Measurements from ENCODE around the gene PRRC2B. TPM values are rescaled to one million over a fixed set of nuclear protein-coding genes. Genes with fewer than 3 reads are reported as not detected.
"Not testable (repeated sequence)": the region's sequence is repeated elsewhere in the genome, so short reads cannot be mapped to it uniquely, and the experiment has no call there.

PRRC2B gene
- total and polyA plus RNA-seq, 10 donors: 23.3 to 235 (median 180) TPM

GRCh38 chr9:131395157-131396098 is 1.5 kb downstream of the PRRC2B start:
- H3K9me3 ChIP-seq: no peaks in the 10 kb centered on the region
- no peaks in the 10 kb centered on the region for H3K27me3 ChIP-seq (replicated peaks in 1 of 7)
- peak in 1 of 11 experiments; percentile 28 for TF ChIP-seq CTCF (IDR thresholded peaks at IDR 0.05 in 8 of 11, conservative IDR thresholded peaks at IDR 0.05 in 3 of 11)
- peak in 1 of 3 donors; percentile 49 for TF ChIP-seq POLR2A (IDR thresholded peaks at IDR 0.05)
- peak in 2 of 3 donors; percentile 75 to 77 for TF ChIP-seq POLR2AphosphoS5 (IDR thresholded peaks at IDR 0.05)
- H3K4me3 ChIP-seq: peak overlapping the region; percentile 42 to 94 (median 70)
- peak; percentile 93 for DNase-seq
- no peaks in the 10 kb centered on the region for H3K36me3 ChIP-seq
- H3K4me1 ChIP-seq: peaks cover 51 to 70% (median 64%) of the 10 kb centered on the region in 6 donors
- peak overlapping the region; percentile 89 to 99 (median 97) for H3K27ac ChIP-seq
- 22 to 27% (median 24%) methylated on average over 16 to 17 of the region's 17 CpGs for WGBS, 5 donors
- intact Hi-C loops (cut with DNase I; ENCODE audit: low total_unique reads): no loop called here

- DNase-seq; intact Hi-C loops (cut with DNase I; ENCODE audit: low total_unique reads); H3K36me3 ChIP-seq; H3K9me3 ChIP-seq; H3K27me3 ChIP-seq (replicated peaks in 1 of 7): not testable (repeated sequence)
- Histone ChIP-seq H3K27ac (peak overlapping the region; percentile 1 to 99 (median 97)), H3K4me3 (peak overlapping the region in 7 of 8 donors; percentile 64 to 94 (median 74)), H3K4me1 (peaks cover 57 to 77% (median 70%) of the 10 kb centered on the region in 6 donors)
- 69 to 84% (median 73%) methylated on average over 4 of the region's 4 CpGs for WGBS, 5 donors
Measured at GRCh38 chr9:131396099-131396479, 2.2 kb downstream of the PRRC2B start.

GRCh38 chr9:131396626-131397025 is 2.7 kb downstream of the PRRC2B start:
- H3K36me3 ChIP-seq: peaks cover 0 to under 1% (median 0%) of the 10 kb centered on the region in 6 donors
- intact Hi-C loops (cut with DNase I; ENCODE audit: low total_unique reads): no loop called here
- H3K4me3 ChIP-seq: peak overlapping the region in 5 of 8 donors; percentile 11 to 94 (median 74)
- H3K27ac ChIP-seq: peak overlapping the region; percentile 41 to 99 (median 97)
- no peaks in the 10 kb centered on the region for H3K9me3 ChIP-seq
- no peak for TF ChIP-seq POLR2AphosphoS5 (IDR thresholded peaks at IDR 0.05)
- no peak for TF ChIP-seq CTCF (IDR thresholded peaks at IDR 0.05 in 8 of 11, conservative IDR thresholded peaks at IDR 0.05 in 3 of 11)
- no peak for TF ChIP-seq POLR2A (IDR thresholded peaks at IDR 0.05)
- no peak for DNase-seq
- 55 to 72% (median 61%) methylated on average over 3 of the region's 3 CpGs for WGBS, 5 donors
- H3K27me3 ChIP-seq (replicated peaks in 1 of 7): no peaks in the 10 kb centered on the region
- peaks cover 57 to 82% (median 75%) of the 10 kb centered on the region in 6 donors for H3K4me1 ChIP-seq

- Histone ChIP-seq H3K27me3 (replicated peaks in 1 of 7) (no peaks in the 10 kb centered on the region), H3K4me3 (peak overlapping the region in 3 of 8 donors; percentile 11 to 94 (median 76)), H3K27ac (peak overlapping the region; percentile 41 to 99 (median 97)), H3K9me3 (no peaks in the 10 kb centered on the region), H3K4me1 (peaks cover 63 to 88% (median 81%) of the 10 kb centered on the region in 6 donors), H3K36me3 (peaks cover 0 to 7% (median 0%) of the 10 kb centered on the region in 6 donors)
- 43 to 60% (median 51%) methylated on average over 8 of the region's 8 CpGs for WGBS, 5 donors
- TF ChIP-seq CTCF (IDR thresholded peaks at IDR 0.05 in 8 of 11, conservative IDR thresholded peaks at IDR 0.05 in 3 of 11) (no peak), POLR2A (IDR thresholded peaks at IDR 0.05) (no peak), POLR2AphosphoS5 (IDR thresholded peaks at IDR 0.05) (no peak)
- intact Hi-C loops (cut with DNase I; ENCODE audit: low total_unique reads): no loop called here
- DNase-seq: no peak
Measured at GRCh38 chr9:131397100-131397790, 3.4 kb downstream of the PRRC2B start.

Measured in spleen (tissue), 11 donors.